ENCODE results near the gene FMNL2.
"Not testable (repeated sequence)": the region's sequence is repeated elsewhere in the genome, so short reads cannot be mapped to it uniquely, and the experiment has no call there.

Gene FMNL2

GRCh38 chr2:152335016-152335725 is at the start of gene FMNL2:
Gene FMNL2, plus strand, starts transcription at chr2:152335174.
- in situ Hi-C loops (cut with HindIII; ENCODE audit: low sequenced_read_pairs), result loop anchor here (10.0 kb wide), 1 partner anchor 280 kb away; no protein-coding TSS in a partner anchor

DNA sequence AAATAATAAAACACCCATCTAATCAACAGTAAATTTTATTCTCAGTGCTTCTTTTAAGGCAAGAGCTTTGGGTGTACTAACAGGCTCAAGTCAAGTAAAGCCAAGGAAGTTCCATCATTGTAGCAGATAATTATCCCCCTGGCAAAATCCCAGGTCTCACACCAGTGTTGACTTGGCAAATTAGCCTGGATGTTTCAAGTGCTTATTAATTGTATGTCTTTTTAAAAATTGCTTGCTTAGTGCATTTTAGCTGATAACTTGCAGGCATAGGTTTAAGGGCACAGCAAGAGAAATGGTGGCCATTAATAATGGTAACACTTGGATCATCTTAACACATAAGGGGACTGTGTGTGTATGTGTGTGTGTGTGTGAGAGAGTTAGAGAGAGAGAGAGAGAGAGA is 42.0 kb upstream of the FMNL2 start:
- in situ Hi-C loops (cut with HindIII; ENCODE audit: low sequenced_read_pairs), result no loop called here

DNA sequence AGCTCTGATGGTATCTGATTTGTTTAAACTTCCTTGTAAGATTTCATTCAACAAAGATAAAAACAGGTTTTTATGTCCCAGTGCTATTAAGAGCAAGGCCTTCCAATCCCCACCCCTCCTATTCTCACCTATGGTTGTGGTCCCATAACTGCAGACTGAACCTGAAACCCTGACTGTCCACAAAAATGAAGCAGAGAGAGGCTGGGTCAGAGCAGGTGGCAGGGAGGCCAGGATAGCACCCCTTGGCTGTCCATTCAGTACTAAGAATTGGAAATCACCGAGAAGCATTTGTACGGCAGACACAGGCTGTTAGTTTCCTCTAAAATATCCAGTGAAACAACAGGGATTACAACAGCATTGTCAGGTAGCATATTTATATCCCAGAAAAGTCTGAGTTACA is 37.3 kb upstream of the FMNL2 start:
- in situ Hi-C loops (cut with HindIII; ENCODE audit: low sequenced_read_pairs), result no loop called here

GRCh38 chr2:152298754-152299153 is 36.2 kb upstream of the FMNL2 start:
- in situ Hi-C loops (cut with HindIII; ENCODE audit: low sequenced_read_pairs), result no loop called here

DNA sequence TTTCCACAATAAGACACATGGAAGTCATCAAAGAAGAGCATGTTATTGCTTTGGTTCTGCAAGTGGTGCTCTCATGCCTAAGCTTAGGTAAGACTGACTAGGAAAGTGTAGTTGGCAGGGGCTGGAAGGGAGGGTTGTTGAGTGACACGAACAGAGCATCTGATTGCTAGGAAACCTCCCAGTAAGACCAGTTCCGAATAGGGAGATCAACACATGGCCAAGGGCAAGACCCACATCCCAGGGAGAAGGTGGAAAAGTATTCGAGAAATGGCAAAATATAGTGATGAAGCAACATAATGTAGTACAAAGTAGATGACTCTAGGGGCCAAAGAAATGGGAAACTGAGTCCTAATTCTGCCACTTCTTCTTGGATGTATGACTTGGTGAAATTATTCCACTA is 33.8 kb upstream of the FMNL2 start:
- in situ Hi-C loops (cut with HindIII; ENCODE audit: low sequenced_read_pairs), result loop anchor here (5.0 kb wide), 1 partner anchor 94 kb away; no protein-coding TSS in a partner anchor

- in situ Hi-C loops (cut with HindIII; ENCODE audit: low sequenced_read_pairs), result loop anchor here (5.0 kb wide), 1 partner anchor 97 kb away; no protein-coding TSS in a partner anchor
Observed at GRCh38 chr2:152303951-152304350, 31.0 kb upstream of the FMNL2 start.

- in situ Hi-C loops (cut with HindIII; ENCODE audit: low sequenced_read_pairs), result loop anchor here (5.0 kb wide), 1 partner anchor 98 kb away; no protein-coding TSS in a partner anchor
Observed at GRCh38 chr2:152304836-152305235, 30.1 kb upstream of the FMNL2 start.

GRCh38 chr2:152307863-152308262 is 27.1 kb upstream of the FMNL2 start:
- in situ Hi-C loops (cut with HindIII; ENCODE audit: low sequenced_read_pairs), result no loop called here

- in situ Hi-C loops (cut with HindIII; ENCODE audit: low sequenced_read_pairs), result no loop called here
Observed at GRCh38 chr2:152309352-152310214, 25.4 kb upstream of the FMNL2 start.

DNA sequence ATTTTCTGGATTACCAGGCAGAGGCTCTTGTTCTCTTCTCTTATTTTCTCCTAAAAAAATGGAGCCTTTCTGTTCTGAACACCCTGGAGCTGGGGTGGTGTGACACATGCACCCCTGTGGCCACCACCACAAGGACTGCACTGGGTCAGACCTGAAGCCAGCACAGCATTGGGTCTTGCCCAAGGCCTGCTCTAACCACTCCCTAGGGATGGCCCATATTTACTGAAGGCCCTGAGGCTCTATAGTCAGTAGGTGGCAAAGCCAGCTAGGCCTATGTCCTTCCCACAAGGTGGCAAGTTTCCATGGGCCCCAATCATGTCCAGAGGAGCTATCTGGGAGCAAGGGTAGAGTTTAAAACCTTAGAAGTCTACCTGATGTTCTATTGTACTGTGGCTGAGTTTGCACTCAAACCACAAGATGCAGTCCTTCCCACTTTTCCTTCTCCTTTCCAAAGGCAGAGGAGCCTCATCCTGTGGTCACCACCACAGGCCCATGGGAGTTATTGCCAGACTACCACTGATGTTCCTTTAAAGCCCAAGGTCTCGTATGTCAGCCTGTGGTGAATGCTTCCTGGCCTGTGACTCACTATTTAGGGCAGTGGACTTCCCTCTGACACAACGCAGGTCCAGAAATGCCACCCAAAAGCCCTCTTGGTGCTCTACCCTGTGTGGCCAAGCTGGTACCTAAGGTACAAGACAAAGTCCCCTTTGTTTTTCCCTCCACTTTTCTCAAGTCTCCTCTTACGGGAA is 15.0 kb upstream of the FMNL2 start:
- in situ Hi-C loops (cut with HindIII; ENCODE audit: low sequenced_read_pairs), result no loop called here

- in situ Hi-C loops (cut with HindIII; ENCODE audit: low sequenced_read_pairs), result no loop called here
Observed at GRCh38 chr2:152320814-152321213, 14.2 kb upstream of the FMNL2 start.

DNA sequence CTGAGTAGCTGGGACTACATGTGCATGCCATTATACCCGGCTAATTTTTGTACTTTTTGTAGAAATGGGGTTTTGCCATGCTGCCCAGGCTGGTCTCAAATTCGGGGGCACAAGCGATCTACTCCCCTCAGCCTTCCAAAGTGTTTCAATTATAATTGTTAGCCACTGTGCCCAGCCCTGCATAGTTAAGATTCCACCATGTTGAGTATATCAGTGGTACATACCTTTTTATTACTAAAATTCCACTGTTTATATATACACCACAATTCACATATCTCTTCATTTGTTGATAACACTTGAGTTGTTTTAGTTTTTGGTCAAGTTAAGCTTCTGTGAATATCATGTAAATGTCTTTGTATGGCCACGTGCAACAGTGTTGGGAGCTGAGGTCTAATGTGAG is 12.8 kb upstream of the FMNL2 start:
- in situ Hi-C loops (cut with HindIII; ENCODE audit: low sequenced_read_pairs), result no loop called here

DNA sequence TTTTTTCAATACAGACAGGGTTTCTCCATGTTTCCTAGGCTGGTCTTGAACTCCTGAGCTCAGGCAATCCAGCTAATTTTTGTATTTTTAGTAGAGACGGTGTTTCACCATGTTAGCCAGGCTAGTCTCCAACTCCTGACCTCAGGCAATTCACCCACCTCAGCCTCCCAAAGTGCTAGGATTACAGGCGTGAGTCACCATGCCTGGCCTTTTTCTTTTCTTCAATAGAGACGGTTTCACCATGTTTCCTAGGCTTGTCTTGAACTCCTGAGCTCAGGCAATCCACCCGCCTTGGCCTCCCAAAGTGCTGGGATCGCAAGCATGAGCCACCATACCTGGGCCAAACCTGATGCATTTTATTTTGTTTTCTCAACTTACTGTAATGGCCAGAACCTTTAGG is 9.8 kb upstream of the FMNL2 start:
- in situ Hi-C loops (cut with HindIII; ENCODE audit: low sequenced_read_pairs), result not testable (repeated sequence)

- in situ Hi-C loops (cut with HindIII; ENCODE audit: low sequenced_read_pairs), result no loop called here
Observed at GRCh38 chr2:152326710-152327109, 8.3 kb upstream of the FMNL2 start.

DNA sequence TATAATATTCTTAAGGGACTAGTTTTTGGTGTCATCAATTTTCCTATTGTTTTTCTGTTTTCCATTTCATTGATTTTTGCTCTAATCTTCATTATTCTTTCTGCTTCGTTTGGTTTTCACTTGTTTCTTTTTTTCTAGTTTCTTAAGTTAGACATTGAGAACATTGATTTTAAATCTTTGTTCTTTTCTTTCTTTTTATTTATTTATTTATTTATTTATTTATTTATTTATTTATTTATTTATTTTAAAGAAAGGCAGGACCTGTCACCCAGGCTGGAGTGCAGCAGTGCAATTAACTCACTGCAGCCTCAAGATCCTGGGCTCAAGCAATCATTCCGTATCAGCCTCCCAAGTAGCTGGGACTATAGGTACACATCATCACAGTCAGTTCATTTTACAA is 7.0 kb upstream of the FMNL2 start:
- in situ Hi-C loops (cut with HindIII; ENCODE audit: low sequenced_read_pairs), result no loop called here

- in situ Hi-C loops (cut with HindIII; ENCODE audit: low sequenced_read_pairs), result loop anchor here (10.0 kb wide), 1 partner anchor 284 kb away; no protein-coding TSS in a partner anchor
Observed at GRCh38 chr2:152330235-152330866, 4.6 kb upstream of the FMNL2 start.

DNA sequence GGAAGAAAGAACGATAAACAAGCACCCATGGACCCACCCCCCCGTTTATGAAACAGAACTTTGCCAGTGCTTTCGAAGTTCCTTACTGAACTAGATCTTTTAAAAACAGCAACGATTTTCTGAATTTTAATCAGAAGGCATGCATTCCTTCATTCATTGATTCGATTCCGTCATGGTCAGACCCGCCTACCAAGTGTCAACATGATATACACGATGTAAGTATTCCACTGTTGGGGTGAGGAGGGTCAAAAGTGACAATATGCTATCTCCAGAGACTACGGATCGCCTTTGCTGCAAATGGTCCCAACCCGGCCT is 316 bp upstream of the FMNL2 start:
- in situ Hi-C loops (cut with HindIII; ENCODE audit: low sequenced_read_pairs), result loop anchor here (10.0 kb wide), 1 partner anchor 280 kb away; no protein-coding TSS in a partner anchor

DNA sequence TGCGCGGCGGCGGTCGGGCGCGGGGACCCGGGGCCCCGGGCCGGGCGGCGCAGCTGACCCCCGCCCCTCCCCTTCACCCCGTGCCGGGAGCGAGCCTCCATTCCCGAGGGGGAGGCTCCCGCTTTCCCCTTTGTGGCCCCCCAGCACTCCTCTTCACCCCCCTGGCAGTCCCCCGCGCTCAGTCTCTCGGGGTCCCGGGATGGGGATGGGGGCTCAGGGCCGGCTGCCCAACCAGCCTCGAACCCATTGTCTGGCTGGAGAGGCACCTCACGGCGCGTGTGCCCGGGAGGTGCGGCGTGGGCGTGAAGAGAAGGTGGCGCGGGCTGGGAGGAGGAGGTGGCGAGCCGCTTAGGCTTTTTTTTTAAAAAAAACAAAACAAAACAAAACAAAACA is 748 bp downstream of the FMNL2 start:
- in situ Hi-C loops (cut with HindIII; ENCODE audit: low sequenced_read_pairs), result loop anchor here (10.0 kb wide), 1 partner anchor 279 kb away; no protein-coding TSS in a partner anchor

GRCh38 chr2:152336119-152336853 is 1.3 kb downstream of the FMNL2 start:
- in situ Hi-C loops (cut with HindIII; ENCODE audit: low sequenced_read_pairs), result loop anchor here (10.0 kb wide), 1 partner anchor 279 kb away; no protein-coding TSS in a partner anchor
